ENCODE data around the gene P4HB. TPM values are rescaled to one million over a fixed set of nuclear protein-coding genes. Genes with fewer than 3 reads are reported as not detected.

The P4HB gene
- total RNA-seq, 1 experiment from 2014 or later, result 759 TPM

DNA sequence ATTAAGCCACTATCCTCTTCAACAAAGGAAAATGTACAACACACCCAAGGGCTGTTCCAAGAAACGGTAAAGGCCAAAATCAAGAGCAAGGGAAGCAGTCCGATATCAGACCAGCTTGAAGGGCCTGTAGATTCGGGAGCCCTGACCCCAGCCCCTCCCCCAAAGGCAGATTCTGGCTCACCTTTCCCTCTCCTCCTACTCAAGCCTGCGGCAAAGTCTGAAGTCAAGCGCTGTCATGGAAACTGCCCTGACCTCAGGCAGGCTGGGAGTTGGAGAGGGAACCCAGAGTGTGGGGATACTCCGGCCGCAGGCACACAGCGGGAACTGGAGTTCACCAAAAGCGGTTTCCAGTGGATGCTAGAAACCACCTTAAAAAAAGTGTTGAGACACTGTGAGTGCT is 29.3 kb upstream of the P4HB start:
- ATAC-seq (no peak), DNase-seq (ENCODE audit: low read depth, low spot score) (no peak)
- Histone ChIP-seq H3K36me3 (ENCODE audit: control insufficient read depth, insufficient read depth, low read length) (peaks cover 33% of the 10 kb centered on the region), H3K4me1 (ENCODE audit: control insufficient read depth, insufficient read depth, low read length) (peaks cover 9% of the 10 kb centered on the region), H3K9me3 (ENCODE audit: control insufficient read depth, insufficient read depth, low read depth, low read length) (no peaks in the 10 kb centered on the region), H3K27me3 (ENCODE audit: control insufficient read depth, insufficient read depth, low read length) (no peaks in the 10 kb centered on the region), H3K27ac (ENCODE audit: low read length) (peak overlapping the region; percentile 90), H3K4me3 (ENCODE audit: low read depth in 2 of 2, low read length in 2 of 2) (peak overlapping the region; percentile 85 to 95)
- no peak for TF ChIP-seq POLR2AphosphoS5 (IDR thresholded peaks at IDR 0.05; ENCODE audit: low read depth, low read length)
- TF ChIP-seq SIN3A (IDR thresholded peaks at IDR 0.05; ENCODE audit: borderline replicate concordance, insufficient read depth, low read depth, low read length), result no peak
- TF ChIP-seq, protein P1, sequence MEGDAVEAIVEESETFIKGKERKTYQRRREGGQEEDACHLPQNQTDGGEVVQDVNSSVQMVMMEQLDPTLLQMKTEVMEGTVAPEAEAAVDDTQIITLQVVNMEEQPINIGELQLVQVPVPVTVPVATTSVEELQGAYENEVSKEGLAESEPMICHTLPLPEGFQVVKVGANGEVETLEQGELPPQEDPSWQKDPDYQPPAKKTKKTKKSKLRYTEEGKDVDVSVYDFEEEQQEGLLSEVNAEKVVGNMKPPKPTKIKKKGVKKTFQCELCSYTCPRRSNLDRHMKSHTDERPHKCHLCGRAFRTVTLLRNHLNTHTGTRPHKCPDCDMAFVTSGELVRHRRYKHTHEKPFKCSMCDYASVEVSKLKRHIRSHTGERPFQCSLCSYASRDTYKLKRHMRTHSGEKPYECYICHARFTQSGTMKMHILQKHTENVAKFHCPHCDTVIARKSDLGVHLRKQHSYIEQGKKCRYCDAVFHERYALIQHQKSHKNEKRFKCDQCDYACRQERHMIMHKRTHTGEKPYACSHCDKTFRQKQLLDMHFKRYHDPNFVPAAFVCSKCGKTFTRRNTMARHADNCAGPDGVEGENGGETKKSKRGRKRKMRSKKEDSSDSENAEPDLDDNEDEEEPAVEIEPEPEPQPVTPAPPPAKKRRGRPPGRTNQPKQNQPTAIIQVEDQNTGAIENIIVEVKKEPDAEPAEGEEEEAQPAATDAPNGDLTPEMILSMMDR (IDR thresholded peaks at IDR 0.05), result no peak
- TF ChIP-seq TCF7L2 (IDR thresholded peaks at IDR 0.05; ENCODE audit: low read depth, low read length), result no peak
- TF ChIP-seq REST (IDR thresholded peaks at IDR 0.05; ENCODE audit: insufficient read depth in 1 of 2, low read depth in 2 of 2, low read length in 1 of 2), result no peak
- in situ Hi-C loops (cut with HindIII; ENCODE audit: low pct_unique_long_range_greater_than_20kb, low sequenced_read_pairs) (no loop called here), intact Hi-C loops (cut with micrococcal nuclease; ENCODE audit: unreplicated experiment) (no loop called here)
- BruUV-seq (replicated peaks), result no TSS peak
- POLR2A ChIA-PET, result no interaction called here
- CTCF ChIA-PET, result no interaction called here

DNA sequence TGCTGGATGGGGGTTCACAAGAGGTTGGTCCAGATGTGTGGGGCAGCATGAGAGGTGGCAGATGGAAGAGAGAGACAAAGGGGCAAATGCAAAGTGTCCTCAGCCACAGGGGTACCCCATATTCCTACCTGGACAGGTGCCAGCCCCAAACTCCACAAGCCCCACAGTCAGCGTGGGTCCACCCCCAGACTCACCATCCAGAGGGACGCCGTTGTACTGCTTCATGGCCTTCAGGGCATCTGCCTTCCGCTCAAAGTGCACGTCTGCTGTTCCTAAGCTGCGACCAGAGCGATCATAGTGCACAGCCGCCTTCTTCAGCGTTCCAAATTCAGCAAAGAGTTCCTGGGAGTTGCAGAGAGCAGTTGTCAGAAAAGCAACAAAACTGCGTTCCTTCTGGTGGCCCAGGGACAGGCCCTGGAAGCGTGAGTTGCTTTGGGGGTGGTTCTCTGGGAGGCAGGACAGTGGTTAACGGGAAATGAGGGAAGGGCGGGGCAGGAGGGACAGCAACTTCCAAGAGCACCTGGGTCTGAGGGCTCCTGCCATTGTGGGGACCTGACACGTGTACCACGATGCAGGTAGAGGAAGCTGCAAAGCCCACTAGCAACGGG is 28.8 kb upstream of the P4HB start:
- intact Hi-C loops (cut with micrococcal nuclease; ENCODE audit: unreplicated experiment), result no loop called here
- no peaks in the 10 kb centered on the region for H3K27me3 ChIP-seq (ENCODE audit: control insufficient read depth, insufficient read depth, low read length)
- in situ Hi-C loops (cut with HindIII; ENCODE audit: low pct_unique_long_range_greater_than_20kb, low sequenced_read_pairs), result no loop called here
- CTCF ChIA-PET, result no interaction called here
- ATAC-seq (no peak), DNase-seq (ENCODE audit: low read depth, low spot score) (no peak)
- no TSS peak for BruUV-seq (replicated peaks)
- peaks cover 9% of the 10 kb centered on the region for H3K4me1 ChIP-seq (ENCODE audit: control insufficient read depth, insufficient read depth, low read length)
- peaks cover 33% of the 10 kb centered on the region for H3K36me3 ChIP-seq (ENCODE audit: control insufficient read depth, insufficient read depth, low read length)
- no peak overlapping the region; the same call in 1 of the 2 replicates for H3K27ac ChIP-seq (ENCODE audit: low read length)
- no peaks in the 10 kb centered on the region for H3K9me3 ChIP-seq (ENCODE audit: control insufficient read depth, insufficient read depth, low read depth, low read length)
- H3K4me3 ChIP-seq (ENCODE audit: low read depth in 2 of 2, low read length in 2 of 2), result no peak overlapping the region
- TF ChIP-seq POLR2AphosphoS5 (IDR thresholded peaks at IDR 0.05; ENCODE audit: low read depth, low read length), result no peak
- no peak for TF ChIP-seq TCF7L2 (IDR thresholded peaks at IDR 0.05; ENCODE audit: low read depth, low read length)
- no peak for TF ChIP-seq SIN3A (IDR thresholded peaks at IDR 0.05; ENCODE audit: borderline replicate concordance, insufficient read depth, low read depth, low read length)
- no peak for TF ChIP-seq REST (IDR thresholded peaks at IDR 0.05; ENCODE audit: insufficient read depth in 1 of 2, low read depth in 2 of 2, low read length in 1 of 2)
- TF ChIP-seq, protein P1 (IDR thresholded peaks at IDR 0.05), result no peak
- POLR2A ChIA-PET, result interaction anchor here (0.6 kb wide), 1 partner anchor 180 kb away, joined by 3 read pairs; no protein-coding TSS in a partner anchor
